Stomach (tissue), 4 donors: Measurements from ENCODE around the gene ZBTB17.

ENCODE experiments used
- EP300 ChIP-seq: sonication (generic); formaldehyde crosslinking; IDR thresholded peaks from one replicate; pipeline ENCODE4 v1.6.1; 2017; ENCODE audit warnings: antibody characterized with exemption
- POLR2A ChIP-seq, 4 donors: fragments of 450-650 bp; IDR thresholded peaks; one replicate each; pipeline ENCODE4 v1.6.1; 2016; ENCODE audit warnings: antibody characterized with exemption in 4 of 4, control low read depth in 2 of 4, mild to moderate bottlenecking in 1 of 4, moderate library complexity in 1 of 4
- TF ChIP-seq, protein P1 (sequence below), 7 experiments: fragments of 450-650 bp in 4 of 7; fragments of 200-600 bp in 3 of 7; sonication (generic) in 3 of 7; IDR thresholded peaks; one replicate each; pipeline ENCODE4 v1.5.1; 2016 to 2019; ENCODE audit warnings: antibody characterized with exemption in 7 of 7, control low read depth in 2 of 7, mild to moderate bottlenecking in 1 of 7

DNA sequence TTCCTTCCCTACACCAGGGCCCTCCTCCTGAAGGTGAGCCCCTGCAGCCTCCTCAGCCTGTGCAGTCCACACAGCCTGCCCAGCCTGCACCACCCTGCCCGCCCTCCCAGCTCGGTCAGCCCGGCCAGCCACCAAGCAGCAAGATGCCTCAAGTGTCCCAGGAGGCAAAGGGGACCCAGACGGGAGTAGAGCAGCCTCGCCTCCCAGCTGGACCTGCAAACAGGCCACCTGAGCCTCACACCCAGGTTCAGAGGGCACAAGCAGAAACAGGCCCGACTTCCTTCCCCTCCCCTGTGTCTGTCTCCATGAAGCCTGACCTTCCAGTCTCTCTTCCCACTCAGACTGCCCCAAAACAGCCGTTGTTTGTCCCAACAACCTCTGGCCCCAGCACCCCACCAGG lies 38.8 kb downstream of the ZBTB17 start:
- TF ChIP-seq, protein P1, sequence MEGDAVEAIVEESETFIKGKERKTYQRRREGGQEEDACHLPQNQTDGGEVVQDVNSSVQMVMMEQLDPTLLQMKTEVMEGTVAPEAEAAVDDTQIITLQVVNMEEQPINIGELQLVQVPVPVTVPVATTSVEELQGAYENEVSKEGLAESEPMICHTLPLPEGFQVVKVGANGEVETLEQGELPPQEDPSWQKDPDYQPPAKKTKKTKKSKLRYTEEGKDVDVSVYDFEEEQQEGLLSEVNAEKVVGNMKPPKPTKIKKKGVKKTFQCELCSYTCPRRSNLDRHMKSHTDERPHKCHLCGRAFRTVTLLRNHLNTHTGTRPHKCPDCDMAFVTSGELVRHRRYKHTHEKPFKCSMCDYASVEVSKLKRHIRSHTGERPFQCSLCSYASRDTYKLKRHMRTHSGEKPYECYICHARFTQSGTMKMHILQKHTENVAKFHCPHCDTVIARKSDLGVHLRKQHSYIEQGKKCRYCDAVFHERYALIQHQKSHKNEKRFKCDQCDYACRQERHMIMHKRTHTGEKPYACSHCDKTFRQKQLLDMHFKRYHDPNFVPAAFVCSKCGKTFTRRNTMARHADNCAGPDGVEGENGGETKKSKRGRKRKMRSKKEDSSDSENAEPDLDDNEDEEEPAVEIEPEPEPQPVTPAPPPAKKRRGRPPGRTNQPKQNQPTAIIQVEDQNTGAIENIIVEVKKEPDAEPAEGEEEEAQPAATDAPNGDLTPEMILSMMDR (IDR thresholded peaks at IDR 0.05) = no peak
- no peak for TF ChIP-seq POLR2A (IDR thresholded peaks at IDR 0.05)
- TF ChIP-seq EP300 = no peak
